Stimulated activated naive B cell treated with anti-CD40 and anti-IgM and Interleukin-4, amounts not matched to agents 10 μg/mL and 1 μg/mL and 100 μg/mL, for 72 hours (primary cell): ENCODE results near the gene DYNLT4.

Experiments
- ATAC-seq, 2 donors: fragments of 150-1000 bp; cut with Tn5 transposase; replicated peaks; 2 replicates each; pipeline ENCODE4 v1.10.0; 2021; ENCODE audit warnings: moderate library complexity in 1 of 2
- DNase-seq: peaks from one replicate; pipeline ENCODE4 v3.0.0; 2021
- H3K27ac Mint-ChIP-seq: one replicate; pipeline ENCODE4 v1.8.0; 2022; ENCODE audit warnings: mild to moderate bottlenecking, mixed read lengths
- H3K27me3 Mint-ChIP-seq, 2 donors: one replicate each; pipeline ENCODE4 v1.8.0; 2022; ENCODE audit warnings: mixed read lengths in 2 of 2
- H3K36me3 Mint-ChIP-seq, 2 donors: one replicate each; pipeline ENCODE4 v1.8.0; 2022; ENCODE audit warnings: mixed read lengths in 2 of 2, mild to moderate bottlenecking in 1 of 2
- H3K4me1 Mint-ChIP-seq, 2 donors: one replicate each; pipeline ENCODE4 v1.8.0; 2022; ENCODE audit warnings: mixed read lengths in 2 of 2, mild to moderate bottlenecking in 1 of 2
- H3K4me3 Mint-ChIP-seq, 2 donors: one replicate each; pipeline ENCODE4 v1.8.0; 2022; ENCODE audit warnings: mild to moderate bottlenecking in 2 of 2, mixed read lengths in 2 of 2, moderate library complexity in 1 of 2
- H3K9me3 Mint-ChIP-seq, 2 donors: one replicate each; pipeline ENCODE4 v1.8.0; 2022; ENCODE audit warnings: mixed read lengths in 2 of 2, mild to moderate bottlenecking in 1 of 2

Gene DYNLT4

GRCh38 chr1:44808938-44809917 lies 2.1 kb upstream of the DYNLT4 start:
- Mint-ChIP-seq H3K4me3 (peak overlapping the region; percentile 39 to 68), H3K9me3 (no peaks in the 10 kb centered on the region), H3K4me1 (peaks cover 62 to 93% of the 10 kb centered on the region in 2 donors), H3K36me3 (peaks cover 24 to 49% of the 10 kb centered on the region in 2 donors), H3K27me3 (no peaks in the 10 kb centered on the region), H3K27ac (peak overlapping the region; percentile 99)
- ATAC-seq, result peak; percentile 51 to 62
- DNase-seq, result peak; percentile 84

GRCh38 chr1:44808063-44808937 lies 1.1 kb upstream of the DYNLT4 start, which contains the start of gene BTBD19:
BTBD19 (plus strand) TSS chr1:44808523; CDS start chr1:44808821, 298 bp downstream.
- Mint-ChIP-seq H3K36me3 (peaks cover 28 to 55% of the 10 kb centered on the region in 2 donors), H3K4me1 (peaks cover 69 to 93% of the 10 kb centered on the region in 2 donors), H3K27ac (peak within 1 kb of the TSS; percentile 99), H3K9me3 (no peaks in the 10 kb centered on the region), H3K4me3 (peak within 1 kb of the TSS; percentile 68), H3K27me3 (no peaks in the 10 kb centered on the region)
- DNase-seq (peak; percentile 86), ATAC-seq (peak; percentile 56)

- peak overlapping the region; percentile 99 for H3K27ac Mint-ChIP-seq
- H3K4me1 Mint-ChIP-seq, result peaks cover 74 to 93% of the 10 kb centered on the region in 2 donors
- ATAC-seq, result peak; percentile 58 to 60
- peak overlapping the region; percentile 62 to 68 for H3K4me3 Mint-ChIP-seq
- peaks cover 34 to 57% of the 10 kb centered on the region in 2 donors for H3K36me3 Mint-ChIP-seq
- H3K27me3 Mint-ChIP-seq, result no peaks in the 10 kb centered on the region
- DNase-seq, result peak; percentile 88
- no peaks in the 10 kb centered on the region for H3K9me3 Mint-ChIP-seq
Measured at GRCh38 chr1:44807364-44808062, 362 bp upstream of the DYNLT4 start.

GRCh38 chr1:44806025-44806703 lies 987 bp downstream of the DYNLT4 start:
- DNase-seq, result no peak
- Mint-ChIP-seq H3K9me3 (no peaks in the 10 kb centered on the region), H3K36me3 (peaks cover 39 to 60% of the 10 kb centered on the region in 2 donors), H3K4me3 (no peak overlapping the region), H3K27ac (peak overlapping the region; percentile 99), H3K27me3 (no peaks in the 10 kb centered on the region), H3K4me1 (peaks cover 70 to 92% of the 10 kb centered on the region in 2 donors)
- ATAC-seq, result no peak

GRCh38 chr1:44805311-44806024 lies 1.7 kb downstream of the DYNLT4 start:
- Mint-ChIP-seq H3K4me1 (peaks cover 66 to 91% of the 10 kb centered on the region in 2 donors), H3K9me3 (no peaks in the 10 kb centered on the region), H3K4me3 (peak overlapping the region; percentile 13 to 14), H3K36me3 (peaks cover 40 to 60% of the 10 kb centered on the region in 2 donors), H3K27ac (peak overlapping the region; percentile 89), H3K27me3 (no peaks in the 10 kb centered on the region)
- ATAC-seq (no peak), DNase-seq (no peak)

- Mint-ChIP-seq H3K4me3 (peak overlapping the region; percentile 55 to 87), H3K4me1 (peaks cover 55 to 82% of the 10 kb centered on the region in 2 donors), H3K27me3 (no peaks in the 10 kb centered on the region), H3K27ac (peak overlapping the region; percentile 59), H3K36me3 (peaks cover 40 to 60% of the 10 kb centered on the region in 2 donors), H3K9me3 (no peaks in the 10 kb centered on the region)
- DNase-seq (no peak), ATAC-seq (no peak)
Measured at GRCh38 chr1:44803312-44804095, 3.6 kb downstream of the DYNLT4 start.

- peak overlapping the region; percentile 59 for H3K27ac Mint-ChIP-seq
- ATAC-seq (no peak), DNase-seq (no peak)
- no peaks in the 10 kb centered on the region for H3K27me3 Mint-ChIP-seq
- peaks cover 53 to 76% of the 10 kb centered on the region in 2 donors for H3K4me1 Mint-ChIP-seq
- peaks cover 40 to 60% of the 10 kb centered on the region in 2 donors for H3K36me3 Mint-ChIP-seq
- no peaks in the 10 kb centered on the region for H3K9me3 Mint-ChIP-seq
- H3K4me3 Mint-ChIP-seq, result peak overlapping the region; percentile 55 to 87
Measured at GRCh38 chr1:44803062-44803311, 4.2 kb downstream of the DYNLT4 start.

- Mint-ChIP-seq H3K4me3 (peak overlapping the region; percentile 87 to 97), H3K27me3 (no peaks in the 10 kb centered on the region), H3K9me3 (no peaks in the 10 kb centered on the region), H3K36me3 (peaks cover 40 to 59% of the 10 kb centered on the region in 2 donors), H3K27ac (peak overlapping the region; percentile 59), H3K4me1 (peaks cover 48 to 71% of the 10 kb centered on the region in 2 donors)
- DNase-seq, result no peak
- ATAC-seq, result no peak
Measured at GRCh38 chr1:44802306-44803061, 4.7 kb downstream of the DYNLT4 start.

GRCh38 chr1:44801491-44802305 lies 5.5 kb downstream of the DYNLT4 start:
- ATAC-seq (no peak), DNase-seq (no peak)
- Mint-ChIP-seq H3K27ac (peak overlapping the region; percentile 11), H3K4me3 (peak overlapping the region; percentile 87 to 97), H3K9me3 (no peaks in the 10 kb centered on the region), H3K27me3 (no peaks in the 10 kb centered on the region), H3K36me3 (peaks cover 36 to 51% of the 10 kb centered on the region in 2 donors), H3K4me1 (peaks cover 40 to 64% of the 10 kb centered on the region in 2 donors)

- H3K36me3 Mint-ChIP-seq, result peaks cover 26 to 40% of the 10 kb centered on the region in 2 donors
- peak; percentile 95 for DNase-seq
Measured at GRCh38 chr1:44799770-44800584, 7.2 kb downstream of the DYNLT4 start, which contains the start of gene PLK3. PLK3 (plus strand) TSS chr1:44800377; CDS start chr1:44800464, 87 bp downstream.

More at GRCh38 chr1:44799770-44800584, 7.2 kb downstream of the DYNLT4 start, which contains the start of gene PLK3:
- Mint-ChIP-seq H3K9me3 (no peaks in the 10 kb centered on the region), H3K27ac (peak within 1 kb of the TSS; percentile 99), H3K4me3 (peak within 1 kb of the TSS; percentile 87 to 97), H3K27me3 (no peaks in the 10 kb centered on the region), H3K4me1 (peaks cover 34 to 53% of the 10 kb centered on the region in 2 donors)
- ATAC-seq, result peak; percentile 88 to 92
